Ovary (tissue), 9 donors: Measurements from ENCODE around the gene POLR3GL. TPM values are rescaled to one million over a fixed set of nuclear protein-coding genes. Genes with fewer than 3 reads are reported as not detected.
A peak's percentile ranks its signal among the peaks of the same experiment; 100 is the strongest.

Source experiments
- DNase-seq, 5 donors: peaks; one replicate each; pipeline ENCODE4 v3.0.0-alpha.2; 2019 to 2020
- H3K27ac ChIP-seq, 2 donors: fragments of 200-600 bp; one replicate each; pipeline versions ENCODE4 v1.5.1 to v1.8.0; 2019 to 2022
- H3K27me3 ChIP-seq: fragments of 200-600 bp; one replicate; pipeline ENCODE4 v1.8.0; 2022
- H3K36me3 ChIP-seq: fragments of 200-600 bp; sonication (generic); one replicate; pipeline ENCODE4 v1.5.1; 2019
- H3K4me1 ChIP-seq: one replicate; pipeline ENCODE4 v1.8.1; 2013; ENCODE audit warnings: mild to moderate bottlenecking, moderate library complexity; ENCODE audit not compliant: insufficient read depth
- H3K4me3 ChIP-seq: fragments of 200-600 bp; sonication (generic); one replicate; pipeline ENCODE4 v1.5.1; 2017
- H3K9me3 ChIP-seq, 2 donors: fragments of 200-600 bp in 1 of 2; sonication (generic) in 1 of 2; one replicate each; pipeline versions ENCODE4 v1.5.1 to v1.8.1; 2013 to 2019; ENCODE audit warnings: mild to moderate bottlenecking in 1 of 2, moderate library complexity in 1 of 2
- EP300 ChIP-seq: sonication (generic); formaldehyde crosslinking; IDR thresholded peaks from one replicate; pipeline ENCODE4 v1.6.1; 2017; ENCODE audit warnings: antibody characterized with exemption
- POLR2A ChIP-seq: fragments of 450-650 bp; IDR thresholded peaks from one replicate; pipeline ENCODE4 v1.6.1; 2017; ENCODE audit warnings: antibody characterized with exemption, mild to moderate bottlenecking, moderate library complexity
- WGBS, 3 donors: extraction: QIAGEN DNeasy Blood & Tissue Kit in 1 of 3; methylation state at CpG; one replicate each; pipeline versions ENCODE4 v1.1.5 to v1.1.7; 2013 to 2017; 5-methylcytosine and 5-hydroxymethylcytosine counted together
- intact Hi-C, 4 donors: fragments of 100-400 bp; cut with DNase I; formaldehyde crosslinking; loops; one replicate each; pipeline versions ENCODE4 v1.11.0 to v1.15.1; 2022 to 2023
- polyA plus RNA-seq, 2 donors: library from polyadenylated mRNA; stranded (reverse); fragments of 200-250 nt in 1 of 2; fragments of 350-450 nt in 1 of 2; fragmentation: Illumina TruSeq in 1 of 2; extraction: RNeasy Lipid Tissue Mini Kit (QIAGEN cat#74804) in 1 of 2; gene quantifications; one replicate each; pipeline ENCODE4 v1.2.3, GENCODE V29; 2013 to 2014
- total RNA-seq, 7 donors: library from RNA; depleted of rRNA in 2 of 7; stranded (reverse); fragments of >200 nt in 2 of 7; fragmentation: NEBNext Ultra II Directional in 3 of 7; extraction: Animal tissue kit (Norgen Biotek cat#: 25700) in 3 of 7; gene quantifications; one replicate each; pipeline versions ENCODE4 v1.1.0 to v1.2.4, GENCODE V29; 2016 to 2023
- TF ChIP-seq, protein P1 (sequence below), 3 donors: fragments of 450-650 bp in 2 of 3; fragments of 200-600 bp in 1 of 3; IDR thresholded peaks; one replicate each; pipeline versions ENCODE4 v1.5.1 to v1.8.0; 2016 to 2022; ENCODE audit warnings: antibody characterized with exemption in 3 of 3, mild to moderate bottlenecking in 1 of 3
- donor health status: DM: no; HTN: no; CAD: no; lungs with moderate emphysema.
- donor health status: DM: no; HTN: no; CAD: no.
- donor health status: Bipolar disorder and iron deficiency.
- donor health status: DM: yes; HTN: yes; CAD: no.
- donor health status: DM: no; HTN: no; CAD: no.
- donor health status: DM: yes; HTN: yes; CAD: no.

POLR3GL gene
- total and polyA plus RNA-seq, 9 donors: 16.7 to 51.4 (median 26.9) TPM

- Histone ChIP-seq H3K36me3 (peaks cover 4% of the 10 kb centered on the region), H3K4me3 (peak overlapping the region; percentile 83), H3K27ac (peak overlapping the region; percentile 60 to 74), H3K4me1 (peaks cover 12% of the 10 kb centered on the region), H3K27me3 (no peaks in the 10 kb centered on the region), H3K9me3 (no peaks in the 10 kb centered on the region)
- DNase-seq: no peak
- 2 to 4% (median 3%) methylated on average over 8 of the region's 8 CpGs for WGBS, 3 donors
- intact Hi-C loops: no loop called here
- TF ChIP-seq, protein P1, sequence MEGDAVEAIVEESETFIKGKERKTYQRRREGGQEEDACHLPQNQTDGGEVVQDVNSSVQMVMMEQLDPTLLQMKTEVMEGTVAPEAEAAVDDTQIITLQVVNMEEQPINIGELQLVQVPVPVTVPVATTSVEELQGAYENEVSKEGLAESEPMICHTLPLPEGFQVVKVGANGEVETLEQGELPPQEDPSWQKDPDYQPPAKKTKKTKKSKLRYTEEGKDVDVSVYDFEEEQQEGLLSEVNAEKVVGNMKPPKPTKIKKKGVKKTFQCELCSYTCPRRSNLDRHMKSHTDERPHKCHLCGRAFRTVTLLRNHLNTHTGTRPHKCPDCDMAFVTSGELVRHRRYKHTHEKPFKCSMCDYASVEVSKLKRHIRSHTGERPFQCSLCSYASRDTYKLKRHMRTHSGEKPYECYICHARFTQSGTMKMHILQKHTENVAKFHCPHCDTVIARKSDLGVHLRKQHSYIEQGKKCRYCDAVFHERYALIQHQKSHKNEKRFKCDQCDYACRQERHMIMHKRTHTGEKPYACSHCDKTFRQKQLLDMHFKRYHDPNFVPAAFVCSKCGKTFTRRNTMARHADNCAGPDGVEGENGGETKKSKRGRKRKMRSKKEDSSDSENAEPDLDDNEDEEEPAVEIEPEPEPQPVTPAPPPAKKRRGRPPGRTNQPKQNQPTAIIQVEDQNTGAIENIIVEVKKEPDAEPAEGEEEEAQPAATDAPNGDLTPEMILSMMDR (IDR thresholded peaks at IDR 0.05): no peak
- TF ChIP-seq EP300: no peak
- no peak for TF ChIP-seq POLR2A
Observed at GRCh38 chr1:145995148-145995881, 30.8 kb downstream of the POLR3GL start.

GRCh38 chr1:145995964-145996432 is 31.5 kb downstream of the POLR3GL start:
- peak overlapping the region; percentile 83 for H3K4me3 ChIP-seq
- intact Hi-C loops: no loop called here
- H3K4me1 ChIP-seq: peaks cover 12% of the 10 kb centered on the region
- H3K9me3 ChIP-seq: no peaks in the 10 kb centered on the region
- DNase-seq: peak in 1 of 5 donors; percentile 28
- peak overlapping the region; percentile 60 to 74 for H3K27ac ChIP-seq
- peaks cover 4% of the 10 kb centered on the region for H3K36me3 ChIP-seq
- H3K27me3 ChIP-seq: no peaks in the 10 kb centered on the region
- TF ChIP-seq POLR2A (no peak), EP300 (peak; percentile 25)
- TF ChIP-seq, protein P1 (IDR thresholded peaks at IDR 0.05): no peak
- 0% methylated on average over 13 of the region's 13 CpGs for WGBS, 3 donors

DNA sequence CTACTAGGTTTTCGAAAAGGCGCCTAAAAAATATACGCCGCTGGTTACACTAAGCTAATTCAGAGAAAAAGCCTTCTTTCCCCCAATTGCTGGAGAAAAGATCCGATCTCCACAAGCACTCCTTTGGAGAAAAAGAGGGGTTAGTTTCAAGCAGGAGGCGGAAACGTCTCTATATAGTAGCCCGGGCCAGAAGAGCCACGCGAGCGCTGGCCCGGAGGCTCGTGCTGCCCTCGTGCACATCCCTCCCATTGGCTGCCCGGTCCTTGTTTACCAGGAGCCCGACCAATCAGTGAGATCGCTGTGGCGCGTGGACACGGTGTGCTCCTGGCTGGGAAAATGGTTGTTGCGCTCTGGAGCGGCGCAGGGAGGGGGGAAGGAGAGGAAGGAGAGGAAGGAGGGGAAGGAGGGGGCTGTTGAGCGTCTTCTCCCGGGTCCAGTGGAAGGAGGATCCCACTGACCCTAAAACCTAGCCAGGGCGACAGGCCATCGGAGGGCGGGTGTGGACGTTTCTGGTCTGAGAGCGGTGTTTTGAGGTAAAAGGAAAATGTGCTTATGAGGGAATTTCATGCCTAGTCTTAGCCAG is 32.0 kb downstream of the POLR3GL start, which contains the start of gene TXNIP:
Gene TXNIP (minus strand): TSS at position 147 of the 583 bp plus-strand sequence. CDS start 313 bp downstream, outside the sequence.
- intact Hi-C loops: no loop called here
- Histone ChIP-seq H3K4me3 (peak within 1 kb of the TSS; percentile 83), H3K9me3 (no peaks in the 10 kb centered on the region), H3K27me3 (no peaks in the 10 kb centered on the region), H3K4me1 (peaks cover 12% of the 10 kb centered on the region), H3K36me3 (peaks cover 4% of the 10 kb centered on the region), H3K27ac (peak within 1 kb of the TSS; percentile 74 to 86)
- WGBS, 3 donors: 0 to 1% (median 0%) methylated on average over 30 of the region's 30 CpGs
- TF ChIP-seq EP300 (no peak), POLR2A (peak; percentile 91)
- TF ChIP-seq, protein P1 (IDR thresholded peaks at IDR 0.05): peak in 1 of 3 donors; percentile 11
- peak; percentile 96 to 99 (median 98) for DNase-seq

- peaks cover 4% of the 10 kb centered on the region for H3K36me3 ChIP-seq
- H3K4me1 ChIP-seq: peaks cover 12% of the 10 kb centered on the region
- intact Hi-C loops: no loop called here
- 19 to 20% (median 20%) methylated on average over 12 of the region's 12 CpGs for WGBS, 3 donors
- TF ChIP-seq POLR2A (no peak), EP300 (no peak)
- TF ChIP-seq, protein P1 (IDR thresholded peaks at IDR 0.05): no peak
- peak in 4 of 5 donors; percentile 43 to 66 (median 54) for DNase-seq
- no peaks in the 10 kb centered on the region for H3K9me3 ChIP-seq
- peak overlapping the region; percentile 74 to 86 for H3K27ac ChIP-seq
- H3K27me3 ChIP-seq: no peaks in the 10 kb centered on the region
- peak overlapping the region; percentile 83 for H3K4me3 ChIP-seq
Observed at GRCh38 chr1:145997016-145997717, 32.7 kb downstream of the POLR3GL start.
